ENCODE measurements around the gene SLC25A29. TPM values are rescaled to one million over a fixed set of nuclear protein-coding genes. Genes with fewer than 3 reads are reported as not detected.
"Not testable (repeated sequence)": the region's sequence is repeated elsewhere in the genome, so short reads cannot be mapped to it uniquely, and the experiment has no call there.

SLC25A29 gene
- polyA plus RNA-seq, 3 donors: 56.1 to 113 (median 98.0) TPM

- no peak for DNase-seq
Measured at GRCh38 chr14:100295376-100296105, 10.7 kb downstream of the SLC25A29 start.

GRCh38 chr14:100294963-100295330 is 11.3 kb downstream of the SLC25A29 start:
- no peak for DNase-seq

- peak; percentile 42 for DNase-seq
Measured at GRCh38 chr14:100294213-100294962, 11.9 kb downstream of the SLC25A29 start.

GRCh38 chr14:100293497-100294212 is 12.6 kb downstream of the SLC25A29 start:
- no peak for DNase-seq

- DNase-seq: no peak
Measured at GRCh38 chr14:100292776-100293461, 13.3 kb downstream of the SLC25A29 start.

- no peak for DNase-seq
Measured at GRCh38 chr14:100292301-100292775, 13.9 kb downstream of the SLC25A29 start.

GRCh38 chr14:100291305-100292075 is 14.8 kb downstream of the SLC25A29 start:
- no peak for DNase-seq

GRCh38 chr14:100290607-100291304 is 15.5 kb downstream of the SLC25A29 start:
- no peak for DNase-seq

- DNase-seq: no peak
Measured at GRCh38 chr14:100289916-100290606, 16.2 kb downstream of the SLC25A29 start.

- no peak for DNase-seq
Measured at GRCh38 chr14:100288382-100289185, 17.7 kb downstream of the SLC25A29 start.

- not testable (repeated sequence) for DNase-seq
Measured at GRCh38 chr14:100287998-100288295, 18.3 kb downstream of the SLC25A29 start.

- DNase-seq: no peak
Measured at GRCh38 chr14:100287202-100287997, 18.8 kb downstream of the SLC25A29 start.

GRCh38 chr14:100286484-100287191 is 19.6 kb downstream of the SLC25A29 start:
- DNase-seq: no peak

- DNase-seq: no peak
Measured at GRCh38 chr14:100285913-100286400, 20.3 kb downstream of the SLC25A29 start.

GRCh38 chr14:100285021-100285912 is 21.0 kb downstream of the SLC25A29 start:
- DNase-seq: peak; percentile 52
